ENCODE data around the gene LCT. TPM values are rescaled to one million over a fixed set of nuclear protein-coding genes. Genes with fewer than 3 reads are reported as not detected.
A peak's percentile ranks its signal among the peaks of the same experiment; 100 is the strongest.
"Not testable (repeated sequence)": the region's sequence is repeated elsewhere in the genome, so short reads cannot be mapped to it uniquely, and the experiment has no call there.

Gene LCT
- total RNA-seq, 2 experiments from 2014 or later: 0.12 to 0.19 TPM

GRCh38 chr2:135826544-135826943, 10.4 kb downstream of the LCT start:
- no peak for DNase-seq
- no peak overlapping the region for H3K4me3 Mint-ChIP-seq
- ChIA-PET POLR2A (no interaction called here), CTCF (no interaction called here)
- H3K9me3 Mint-ChIP-seq: peaks cover 16% of the 10 kb centered on the region
- peaks cover 17% of the 10 kb centered on the region for H3K36me3 Mint-ChIP-seq (ENCODE audit: low read depth)
- H3K4me1 Mint-ChIP-seq: peaks cover 15% of the 10 kb centered on the region
- H3K27ac Mint-ChIP-seq: no peak overlapping the region
- H3K27me3 Mint-ChIP-seq: no peaks in the 10 kb centered on the region

GRCh38 chr2:135825550-135826176, 11.3 kb downstream of the LCT start:
- H3K4me3 Mint-ChIP-seq: no peak overlapping the region
- H3K36me3 Mint-ChIP-seq (ENCODE audit: low read depth): peaks cover 17% of the 10 kb centered on the region
- H3K27ac Mint-ChIP-seq: no peak overlapping the region
- peaks cover 24% of the 10 kb centered on the region for H3K4me1 Mint-ChIP-seq
- no peak for DNase-seq
- peaks cover 16% of the 10 kb centered on the region for H3K9me3 Mint-ChIP-seq
- no peaks in the 10 kb centered on the region for H3K27me3 Mint-ChIP-seq
- ChIA-PET CTCF (interaction anchor here (0.6 to 1.8 kb wide), 3 partner anchors 10 to 28 kb away, joined by 3 to 7 read pairs (median 3); no protein-coding TSS in a partner anchor), POLR2A (no interaction called here)

- Mint-ChIP-seq H3K4me3 (no peak overlapping the region), H3K4me1 (peaks cover 29% of the 10 kb centered on the region)
- POLR2A ChIA-PET: interaction anchor here (0.6 kb wide), 1 partner anchor 492 kb away, joined by 4 read pairs; no protein-coding TSS in a partner anchor
Measured at GRCh38 chr2:135825131-135825530, 11.9 kb downstream of the LCT start.

DNA sequence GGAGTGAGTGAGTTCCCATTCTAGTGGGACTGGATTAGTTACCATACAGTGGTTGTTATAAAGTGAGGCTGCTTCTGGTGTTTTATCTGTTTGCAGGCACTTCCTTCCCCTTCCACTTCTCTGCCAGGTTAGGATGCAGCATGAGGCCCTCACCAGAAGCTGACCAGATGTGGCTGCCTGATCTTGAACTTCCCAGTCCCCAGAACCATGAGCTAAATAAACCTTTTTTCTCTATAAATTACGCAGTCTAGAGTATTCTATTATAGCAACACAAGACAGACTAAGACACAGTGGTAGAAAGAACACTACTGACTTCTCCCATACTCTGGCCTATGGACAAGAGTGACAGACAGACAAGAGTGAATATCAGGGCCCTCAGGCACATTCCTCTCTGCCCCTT, 14.1 kb downstream of the LCT start:
- Mint-ChIP-seq H3K9me3 (peaks cover 16% of the 10 kb centered on the region), H3K27ac (no peak overlapping the region), H3K27me3 (no peaks in the 10 kb centered on the region), H3K4me1 (peaks cover 43% of the 10 kb centered on the region), H3K4me3 (no peak overlapping the region), H3K36me3 (ENCODE audit: low read depth) (peaks cover 17% of the 10 kb centered on the region)
- ChIA-PET CTCF (interaction anchor here (1.8 kb wide), 1 partner anchor 562 kb away, joined by 6 read pairs; no protein-coding TSS in a partner anchor), POLR2A (no interaction called here)
- no peak for DNase-seq

More at GRCh38 chr2:135825131-135825530, 11.9 kb downstream of the LCT start:
- no peaks in the 10 kb centered on the region for H3K27me3 Mint-ChIP-seq
- no peak overlapping the region for H3K27ac Mint-ChIP-seq
- no peak for DNase-seq
- peaks cover 17% of the 10 kb centered on the region for H3K36me3 Mint-ChIP-seq (ENCODE audit: low read depth)
- peaks cover 16% of the 10 kb centered on the region for H3K9me3 Mint-ChIP-seq
- CTCF ChIA-PET: interaction anchor here (0.6 to 1.8 kb wide), 5 partner anchors 11 to 914 kb away, joined by 3 to 7 read pairs (median 3); no protein-coding TSS in a partner anchor

GRCh38 chr2:135821190-135821589, 15.8 kb downstream of the LCT start:
- peak overlapping the region; percentile 40 for H3K4me3 Mint-ChIP-seq
- peaks cover 17% of the 10 kb centered on the region for H3K36me3 Mint-ChIP-seq (ENCODE audit: low read depth)
- H3K9me3 Mint-ChIP-seq: peaks cover 16% of the 10 kb centered on the region
- peaks cover 43% of the 10 kb centered on the region for H3K4me1 Mint-ChIP-seq
- no peak for DNase-seq
- H3K27ac Mint-ChIP-seq: peak overlapping the region; percentile 89
- CTCF ChIA-PET: interaction anchor here (0.7 to 1.3 kb wide), 4 partner anchors 13 to 578 kb away, joined by 3 to 9 read pairs (median 3); no protein-coding TSS in a partner anchor
- POLR2A ChIA-PET: no interaction called here
- H3K27me3 Mint-ChIP-seq: no peaks in the 10 kb centered on the region

GRCh38 chr2:135820003-135820618, 16.9 kb downstream of the LCT start:
- H3K4me3 Mint-ChIP-seq: peak overlapping the region; percentile 49
- peaks cover 37% of the 10 kb centered on the region for H3K4me1 Mint-ChIP-seq
- H3K36me3 Mint-ChIP-seq (ENCODE audit: low read depth): peaks cover 17% of the 10 kb centered on the region
- POLR2A ChIA-PET: interaction anchor here (0.6 kb wide), 1 partner anchor 77 kb away, joined by 3 read pairs; no protein-coding TSS in a partner anchor
- CTCF ChIA-PET: interaction anchor here (0.7 to 1.5 kb wide), 13 partner anchors 10 to 579 kb away, joined by 3 to 9 read pairs (median 3); no protein-coding TSS in a partner anchor
- peak overlapping the region; percentile 89 for H3K27ac Mint-ChIP-seq
- H3K9me3 Mint-ChIP-seq: peaks cover 16% of the 10 kb centered on the region
- DNase-seq: peak; percentile 82
- H3K27me3 Mint-ChIP-seq: no peaks in the 10 kb centered on the region

DNA sequence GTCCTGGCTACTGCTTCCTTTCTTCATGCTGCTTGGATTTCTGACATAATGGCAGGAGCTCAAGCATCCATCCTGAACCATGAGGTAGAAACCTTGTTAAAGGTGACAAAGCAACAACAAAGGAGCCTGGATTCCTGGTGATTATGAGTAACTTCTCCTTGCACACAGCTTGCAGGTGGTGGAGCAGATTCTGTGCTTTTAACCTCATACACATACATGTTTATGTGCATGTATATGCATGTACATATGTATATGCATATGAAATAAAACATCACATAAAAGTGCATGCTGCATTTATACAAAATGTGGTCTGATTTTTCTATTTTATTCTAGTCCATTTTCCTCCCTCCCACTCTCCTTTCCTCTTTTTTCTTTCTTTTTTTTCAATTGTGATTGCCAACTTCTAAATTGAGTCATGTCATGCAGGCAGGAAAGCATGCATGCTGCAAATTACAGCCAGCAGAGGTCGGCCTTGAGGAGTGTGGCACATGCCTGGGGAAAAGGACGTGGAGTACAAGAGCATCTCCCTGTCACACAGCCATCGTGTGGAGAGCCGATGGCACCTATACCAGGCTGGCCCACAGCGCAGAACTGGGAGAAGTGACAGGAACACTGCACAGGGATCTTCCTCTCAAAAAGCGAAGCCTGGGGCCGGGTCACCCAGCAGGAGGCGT, 17.9 kb downstream of the LCT start:
- H3K36me3 Mint-ChIP-seq (ENCODE audit: low read depth): peaks cover 21% of the 10 kb centered on the region
- H3K4me3 Mint-ChIP-seq: no peak overlapping the region
- peaks cover 20% of the 10 kb centered on the region for H3K9me3 Mint-ChIP-seq
- H3K27ac Mint-ChIP-seq: no peak overlapping the region
- H3K4me1 Mint-ChIP-seq: peaks cover 36% of the 10 kb centered on the region
- DNase-seq: peak; percentile 53
- no peaks in the 10 kb centered on the region for H3K27me3 Mint-ChIP-seq
- ChIA-PET POLR2A (interaction anchor here (0.7 kb wide), 1 partner anchor 57 kb away, joined by 3 read pairs; the partner anchor contains the start of gene MCM6), CTCF (interaction anchor here (0.7 to 1.7 kb wide), 5 partner anchors 16 to 560 kb away, joined by 3 to 6 read pairs (median 3); no protein-coding TSS in a partner anchor)

- H3K36me3 Mint-ChIP-seq (ENCODE audit: low read depth): peaks cover 16% of the 10 kb centered on the region
- H3K27me3 Mint-ChIP-seq: no peaks in the 10 kb centered on the region
- peaks cover 36% of the 10 kb centered on the region for H3K4me1 Mint-ChIP-seq
- H3K27ac Mint-ChIP-seq: no peak overlapping the region
- DNase-seq: no peak
- POLR2A ChIA-PET: no interaction called here
- CTCF ChIA-PET: interaction anchor here (1.7 kb wide), 1 partner anchor 20 kb away, joined by 6 read pairs; no protein-coding TSS in a partner anchor
- peaks cover 18% of the 10 kb centered on the region for H3K9me3 Mint-ChIP-seq
- no peak overlapping the region for H3K4me3 Mint-ChIP-seq
Measured at GRCh38 chr2:135817951-135818350, 19.0 kb downstream of the LCT start.

GRCh38 chr2:135817466-135817865, 19.5 kb downstream of the LCT start:
- DNase-seq: no peak
- ChIA-PET CTCF (interaction anchor here (0.5 to 0.9 kb wide), 3 partner anchors 12 to 44 kb away, joined by 3 to 7 read pairs (median 4); no protein-coding TSS in a partner anchor), POLR2A (no interaction called here)
- no peaks in the 10 kb centered on the region for H3K27me3 Mint-ChIP-seq
- peaks cover 36% of the 10 kb centered on the region for H3K4me1 Mint-ChIP-seq
- no peak overlapping the region for H3K27ac Mint-ChIP-seq
- H3K36me3 Mint-ChIP-seq (ENCODE audit: low read depth): peaks cover 13% of the 10 kb centered on the region
- no peak overlapping the region for H3K4me3 Mint-ChIP-seq
- peaks cover 15% of the 10 kb centered on the region for H3K9me3 Mint-ChIP-seq

DNA sequence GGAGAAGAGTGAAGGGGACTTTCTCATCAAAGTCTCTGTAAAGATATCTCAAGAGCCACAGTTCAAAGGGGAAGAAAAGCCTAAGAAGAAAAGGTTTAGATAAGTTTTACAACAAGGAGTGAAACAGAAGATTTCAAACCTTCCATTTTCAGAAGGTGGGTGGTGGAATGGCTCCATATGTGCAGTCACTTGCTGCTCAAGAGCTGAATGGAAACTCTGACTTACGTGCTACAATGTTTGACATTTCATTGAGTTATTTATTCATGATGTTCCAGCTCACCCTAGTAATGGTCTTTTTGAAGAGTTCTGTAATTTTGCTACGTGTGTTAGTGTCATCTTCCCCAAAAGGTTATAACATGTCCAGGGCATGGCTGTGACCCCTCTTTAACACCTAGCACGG, 21.7 kb downstream of the LCT start:
- no peaks in the 10 kb centered on the region for H3K27me3 Mint-ChIP-seq
- no peak overlapping the region for H3K27ac Mint-ChIP-seq
- peaks cover 8% of the 10 kb centered on the region for H3K36me3 Mint-ChIP-seq (ENCODE audit: low read depth)
- no peak for DNase-seq
- CTCF ChIA-PET: interaction anchor here (0.6 to 1.4 kb wide), 4 partner anchors 12 to 66 kb away, joined by 3 to 6 read pairs (median 4); no protein-coding TSS in a partner anchor
- peaks cover 14% of the 10 kb centered on the region for H3K9me3 Mint-ChIP-seq
- POLR2A ChIA-PET: no interaction called here
- peaks cover 17% of the 10 kb centered on the region for H3K4me1 Mint-ChIP-seq
- H3K4me3 Mint-ChIP-seq: no peak overlapping the region

DNA sequence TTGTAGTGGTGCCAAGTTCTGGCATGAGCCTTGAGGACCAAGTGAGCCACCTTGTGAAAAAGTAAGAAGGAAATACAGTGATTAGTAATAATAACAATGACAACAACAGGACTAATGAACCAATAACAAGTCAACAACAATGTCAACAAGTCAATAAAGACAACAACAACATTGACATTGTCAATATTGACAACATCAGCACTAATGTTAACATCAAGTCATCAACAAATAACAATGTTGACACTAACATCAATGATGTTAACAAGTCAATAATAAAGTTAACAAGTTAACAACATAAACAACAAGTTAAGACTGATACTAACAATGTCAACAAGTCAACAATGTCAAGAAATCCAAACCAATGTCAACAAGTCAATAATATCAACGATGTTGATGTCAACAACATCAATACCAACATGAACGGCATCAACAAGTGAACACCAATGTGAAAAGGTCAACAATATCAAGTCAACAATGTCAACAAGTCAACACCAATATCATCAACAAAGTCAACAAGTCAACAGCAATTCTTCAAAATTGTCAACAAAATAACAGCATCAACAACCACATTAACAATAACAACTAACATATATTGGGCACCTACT, 24.0 kb downstream of the LCT start:
- H3K4me1 Mint-ChIP-seq: peaks cover 1% of the 10 kb centered on the region
- CTCF ChIA-PET: interaction anchor here (0.5 to 4.0 kb wide), 2 partner anchors 15 to 206 kb away, joined by 3 to 11 read pairs; no protein-coding TSS in a partner anchor
- H3K36me3 Mint-ChIP-seq (ENCODE audit: low read depth): peaks cover 8% of the 10 kb centered on the region
- H3K4me3 Mint-ChIP-seq: no peak overlapping the region
- POLR2A ChIA-PET: no interaction called here
- H3K27ac Mint-ChIP-seq: no peak overlapping the region
- DNase-seq: no peak
- H3K27me3 Mint-ChIP-seq: no peaks in the 10 kb centered on the region
- H3K9me3 Mint-ChIP-seq: peaks cover 14% of the 10 kb centered on the region

DNA sequence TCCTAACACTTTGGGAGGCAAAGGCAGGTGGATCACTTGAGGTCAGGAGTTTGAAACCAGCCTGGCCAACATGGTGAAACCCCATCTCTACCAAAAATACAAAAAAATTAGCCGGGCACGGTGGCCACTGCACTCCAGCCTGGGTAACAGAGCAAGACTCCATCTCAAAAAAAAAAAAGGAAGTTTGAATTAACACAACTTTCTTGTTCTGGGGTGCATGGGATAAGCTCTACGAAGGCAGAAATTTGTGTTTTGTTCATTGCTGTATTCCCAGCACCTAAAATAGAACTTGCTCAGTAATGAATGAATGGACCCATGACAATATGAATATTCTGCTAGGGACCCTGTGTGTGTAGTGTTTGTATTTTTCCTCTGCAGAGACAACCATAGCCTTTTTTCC, 29.1 kb downstream of the LCT start:
- CTCF ChIA-PET: interaction anchor here (0.6 kb wide), 2 partner anchors 41 to 285 kb away, joined by 3 read pairs; no protein-coding TSS in a partner anchor
- POLR2A ChIA-PET; H3K4me1 Mint-ChIP-seq; H3K27me3 Mint-ChIP-seq; H3K27ac Mint-ChIP-seq; H3K36me3 Mint-ChIP-seq (ENCODE audit: low read depth); H3K4me3 Mint-ChIP-seq; DNase-seq; H3K9me3 Mint-ChIP-seq: not testable (repeated sequence)

Data from activated CD4-positive, alpha-beta T cell treated with anti-CD3 and anti-CD28 coated beads, Interleukin-2, amount 10 ng/mL, durations not matched to agents 7 days and 5 days (primary cell).